ENCODE measurements around the gene NR2C1. TPM values are rescaled to one million over a fixed set of nuclear protein-coding genes. Genes with fewer than 3 reads are reported as not detected.
"Not testable (repeated sequence)": the region's sequence is repeated elsewhere in the genome, so short reads cannot be mapped to it uniquely, and the experiment has no call there.

The NR2C1 gene
- total RNA-seq, 1 experiment from 2014 or later = 45.2 TPM

GRCh38 chr12:95096378-95096777 lies 23.0 kb upstream of the NR2C1 start:
- Histone ChIP-seq H3K4me2 (ENCODE audit: low read depth, low read length, poor library complexity, severe bottlenecking) (no peak overlapping the region), H3K4me1 (ENCODE audit: low read length) (peaks cover 12% of the 10 kb centered on the region), H3K27me3 (ENCODE audit: low read length) (no peaks in the 10 kb centered on the region), H4K20me1 (ENCODE audit: insufficient read depth, low read depth, low read length) (no peaks in the 10 kb centered on the region), H3K27ac (ENCODE audit: low read length) (peak overlapping the region; percentile 11; the same call in 1 of the 2 replicates), H3K9me2 (replicated peaks; ENCODE audit: insufficient read depth, low read length) (no peaks in the 10 kb centered on the region), H3K36me3 (ENCODE audit: insufficient read depth, low read length) (peaks cover 36% of the 10 kb centered on the region; the same call in 1 of the 2 replicates), H3K4me3 (ENCODE audit: low read length) (no peak overlapping the region), H3K79me2 (ENCODE audit: low read length) (no peaks in the 10 kb centered on the region), H3K9ac (ENCODE audit: low read length) (no peak overlapping the region), H2AFZ (ENCODE audit: low read length) (no peak overlapping the region), H3K9me3 (ENCODE audit: low read length) (no peaks in the 10 kb centered on the region)
- DNase-seq = no peak

- H3K4me2 ChIP-seq (ENCODE audit: low read depth, low read length, poor library complexity, severe bottlenecking); DNase-seq: not testable (repeated sequence)
- H3K4me1 ChIP-seq (ENCODE audit: low read length) = peaks cover 12% of the 10 kb centered on the region
Measured at GRCh38 chr12:95095866-95096265, 22.4 kb upstream of the NR2C1 start.

GRCh38 chr12:95089462-95089861 lies 16.0 kb upstream of the NR2C1 start:
- H3K9me2 ChIP-seq (replicated peaks; ENCODE audit: insufficient read depth, low read length) = no peaks in the 10 kb centered on the region
- H3K4me3 ChIP-seq (ENCODE audit: low read length) = no peak overlapping the region
- no peak overlapping the region for H3K9ac ChIP-seq (ENCODE audit: low read length)
- H3K4me2 ChIP-seq (ENCODE audit: low read depth, low read length, poor library complexity, severe bottlenecking) = no peak overlapping the region
- no peak overlapping the region for H2AFZ ChIP-seq (ENCODE audit: low read length)
- H3K79me2 ChIP-seq (ENCODE audit: low read length) = peaks cover 8% of the 10 kb centered on the region
- peaks cover 6% of the 10 kb centered on the region for H3K4me1 ChIP-seq (ENCODE audit: low read length)
- peaks cover 60% of the 10 kb centered on the region; the same call in 1 of the 2 replicates for H3K36me3 ChIP-seq (ENCODE audit: insufficient read depth, low read length)
- no peaks in the 10 kb centered on the region for H3K27me3 ChIP-seq (ENCODE audit: low read length)
- no peaks in the 10 kb centered on the region for H4K20me1 ChIP-seq (ENCODE audit: insufficient read depth, low read depth, low read length)
- no peaks in the 10 kb centered on the region for H3K9me3 ChIP-seq (ENCODE audit: low read length)
- H3K27ac ChIP-seq (ENCODE audit: low read length) = no peak overlapping the region
- no peak for DNase-seq

More at GRCh38 chr12:95095866-95096265, 22.4 kb upstream of the NR2C1 start:
- H4K20me1 ChIP-seq (ENCODE audit: insufficient read depth, low read depth, low read length); H3K9ac ChIP-seq (ENCODE audit: low read length); H3K9me2 ChIP-seq (replicated peaks; ENCODE audit: insufficient read depth, low read length); H3K79me2 ChIP-seq (ENCODE audit: low read length); H3K27ac ChIP-seq (ENCODE audit: low read length); H3K4me3 ChIP-seq (ENCODE audit: low read length); H3K9me3 ChIP-seq (ENCODE audit: low read length); H2AFZ ChIP-seq (ENCODE audit: low read length); H3K27me3 ChIP-seq (ENCODE audit: low read length): not testable (repeated sequence)
- H3K36me3 ChIP-seq (ENCODE audit: insufficient read depth, low read length) = peaks cover 40% of the 10 kb centered on the region; the same call in 1 of the 2 replicates

- Histone ChIP-seq H3K4me3 (ENCODE audit: low read length) (no peak overlapping the region), H3K9me2 (replicated peaks; ENCODE audit: insufficient read depth, low read length) (no peaks in the 10 kb centered on the region), H3K27ac (ENCODE audit: low read length) (0 out of 2 replicates have a peak overlapping the region, but pooled peaks have one; percentile 24), H3K9ac (ENCODE audit: low read length) (no peak overlapping the region), H3K9me3 (ENCODE audit: low read length) (no peaks in the 10 kb centered on the region), H3K79me2 (ENCODE audit: low read length) (peaks cover 11% of the 10 kb centered on the region), H4K20me1 (ENCODE audit: insufficient read depth, low read depth, low read length) (no peaks in the 10 kb centered on the region), H2AFZ (ENCODE audit: low read length) (no peak overlapping the region), H3K4me1 (ENCODE audit: low read length) (peaks cover 6% of the 10 kb centered on the region), H3K27me3 (ENCODE audit: low read length) (no peaks in the 10 kb centered on the region), H3K4me2 (ENCODE audit: low read depth, low read length, poor library complexity, severe bottlenecking) (no peak overlapping the region), H3K36me3 (ENCODE audit: insufficient read depth, low read length) (peaks cover 70% of the 10 kb centered on the region)
- no peak for DNase-seq
Measured at GRCh38 chr12:95088379-95088778, 15.0 kb upstream of the NR2C1 start.

- Histone ChIP-seq H3K4me1 (ENCODE audit: low read length) (peaks cover 6% of the 10 kb centered on the region), H3K27ac (ENCODE audit: low read length) (no peak overlapping the region), H3K9ac (ENCODE audit: low read length) (no peak overlapping the region), H3K79me2 (ENCODE audit: low read length) (peaks cover 11% of the 10 kb centered on the region), H3K36me3 (ENCODE audit: insufficient read depth, low read length) (peaks cover 49% of the 10 kb centered on the region), H2AFZ (ENCODE audit: low read length) (no peak overlapping the region), H3K27me3 (ENCODE audit: low read length) (no peaks in the 10 kb centered on the region), H3K4me3 (ENCODE audit: low read length) (no peak overlapping the region), H4K20me1 (ENCODE audit: insufficient read depth, low read depth, low read length) (no peaks in the 10 kb centered on the region), H3K4me2 (ENCODE audit: low read depth, low read length, poor library complexity, severe bottlenecking) (no peak overlapping the region), H3K9me2 (replicated peaks; ENCODE audit: insufficient read depth, low read length) (no peaks in the 10 kb centered on the region), H3K9me3 (ENCODE audit: low read length) (no peaks in the 10 kb centered on the region)
- DNase-seq = no peak
Measured at GRCh38 chr12:95085612-95086011, 12.2 kb upstream of the NR2C1 start.

- Histone ChIP-seq H3K36me3 (ENCODE audit: insufficient read depth, low read length) (peaks cover 33% of the 10 kb centered on the region), H4K20me1 (ENCODE audit: insufficient read depth, low read depth, low read length) (no peaks in the 10 kb centered on the region), H2AFZ (ENCODE audit: low read length) (no peak overlapping the region), H3K79me2 (ENCODE audit: low read length) (peaks cover 11% of the 10 kb centered on the region), H3K4me1 (ENCODE audit: low read length) (peaks cover 6% of the 10 kb centered on the region), H3K4me2 (ENCODE audit: low read depth, low read length, poor library complexity, severe bottlenecking) (no peak overlapping the region), H3K4me3 (ENCODE audit: low read length) (no peak overlapping the region), H3K27ac (ENCODE audit: low read length) (no peak overlapping the region), H3K9ac (ENCODE audit: low read length) (no peak overlapping the region), H3K9me3 (ENCODE audit: low read length) (no peaks in the 10 kb centered on the region), H3K9me2 (replicated peaks; ENCODE audit: insufficient read depth, low read length) (no peaks in the 10 kb centered on the region), H3K27me3 (ENCODE audit: low read length) (no peaks in the 10 kb centered on the region)
- no peak for DNase-seq
Measured at GRCh38 chr12:95083938-95084337, 10.5 kb upstream of the NR2C1 start.

- H3K9me3 ChIP-seq (ENCODE audit: low read length) = no peaks in the 10 kb centered on the region
- H3K9ac ChIP-seq (ENCODE audit: low read length) = no peak overlapping the region
- H3K4me1 ChIP-seq (ENCODE audit: low read length) = peaks cover 4% of the 10 kb centered on the region
- H3K36me3 ChIP-seq (ENCODE audit: insufficient read depth, low read length) = peaks cover 29% of the 10 kb centered on the region
- no peak for DNase-seq
- H2AFZ ChIP-seq (ENCODE audit: low read length) = no peak overlapping the region
- H3K27me3 ChIP-seq (ENCODE audit: low read length) = no peaks in the 10 kb centered on the region
- no peaks in the 10 kb centered on the region for H3K9me2 ChIP-seq (replicated peaks; ENCODE audit: insufficient read depth, low read length)
- peaks cover 11% of the 10 kb centered on the region for H3K79me2 ChIP-seq (ENCODE audit: low read length)
- H4K20me1 ChIP-seq (ENCODE audit: insufficient read depth, low read depth, low read length) = no peaks in the 10 kb centered on the region
- H3K4me3 ChIP-seq (ENCODE audit: low read length) = no peak overlapping the region
- no peak overlapping the region for H3K27ac ChIP-seq (ENCODE audit: low read length)
- H3K4me2 ChIP-seq (ENCODE audit: low read depth, low read length, poor library complexity, severe bottlenecking) = no peak overlapping the region
Measured at GRCh38 chr12:95083471-95083870, 10.1 kb upstream of the NR2C1 start.

GRCh38 chr12:95077341-95077740 lies 3.9 kb upstream of the NR2C1 start:
- H3K4me1 ChIP-seq (ENCODE audit: low read length) = peaks cover 7% of the 10 kb centered on the region
- no peaks in the 10 kb centered on the region for H3K9me3 ChIP-seq (ENCODE audit: low read length)
- no peak overlapping the region for H3K9ac ChIP-seq (ENCODE audit: low read length)
- no peaks in the 10 kb centered on the region for H3K9me2 ChIP-seq (replicated peaks; ENCODE audit: insufficient read depth, low read length)
- no peak overlapping the region for H3K27ac ChIP-seq (ENCODE audit: low read length)
- H4K20me1 ChIP-seq (ENCODE audit: insufficient read depth, low read depth, low read length) = no peaks in the 10 kb centered on the region
- H3K79me2 ChIP-seq (ENCODE audit: low read length) = peaks cover 11% of the 10 kb centered on the region
- no peak overlapping the region for H2AFZ ChIP-seq (ENCODE audit: low read length)
- no peak overlapping the region for H3K4me3 ChIP-seq (ENCODE audit: low read length)
- H3K27me3 ChIP-seq (ENCODE audit: low read length) = no peaks in the 10 kb centered on the region
- H3K4me2 ChIP-seq (ENCODE audit: low read depth, low read length, poor library complexity, severe bottlenecking) = no peak overlapping the region
- DNase-seq = no peak
- no peaks in the 10 kb centered on the region for H3K36me3 ChIP-seq (ENCODE audit: insufficient read depth, low read length)

- H3K9ac ChIP-seq (ENCODE audit: low read length) = no peak overlapping the region
- H3K9me2 ChIP-seq (replicated peaks; ENCODE audit: insufficient read depth, low read length) = no peaks in the 10 kb centered on the region
- H3K4me2 ChIP-seq (ENCODE audit: low read depth, low read length, poor library complexity, severe bottlenecking) = no peak overlapping the region
- H3K36me3 ChIP-seq (ENCODE audit: insufficient read depth, low read length) = no peaks in the 10 kb centered on the region
- H3K4me1 ChIP-seq (ENCODE audit: low read length) = peaks cover 17% of the 10 kb centered on the region
- H3K9me3 ChIP-seq (ENCODE audit: low read length) = no peaks in the 10 kb centered on the region
- peak overlapping the region; percentile 10; the same call in 1 of the 2 replicates for H3K27ac ChIP-seq (ENCODE audit: low read length)
- DNase-seq = no peak
- no peaks in the 10 kb centered on the region for H3K27me3 ChIP-seq (ENCODE audit: low read length)
- peaks cover 37% of the 10 kb centered on the region for H3K79me2 ChIP-seq (ENCODE audit: low read length)
- no peaks in the 10 kb centered on the region for H4K20me1 ChIP-seq (ENCODE audit: insufficient read depth, low read depth, low read length)
- no peak overlapping the region for H2AFZ ChIP-seq (ENCODE audit: low read length)
- no peak overlapping the region for H3K4me3 ChIP-seq (ENCODE audit: low read length)
Measured at GRCh38 chr12:95074766-95075165, 1.3 kb upstream of the NR2C1 start.
